ENCODE results near the gene PRKAR1B.
"Not testable (repeated sequence)": the region's sequence is repeated elsewhere in the genome, so short reads cannot be mapped to it uniquely, and the experiment has no call there.

DNA sequence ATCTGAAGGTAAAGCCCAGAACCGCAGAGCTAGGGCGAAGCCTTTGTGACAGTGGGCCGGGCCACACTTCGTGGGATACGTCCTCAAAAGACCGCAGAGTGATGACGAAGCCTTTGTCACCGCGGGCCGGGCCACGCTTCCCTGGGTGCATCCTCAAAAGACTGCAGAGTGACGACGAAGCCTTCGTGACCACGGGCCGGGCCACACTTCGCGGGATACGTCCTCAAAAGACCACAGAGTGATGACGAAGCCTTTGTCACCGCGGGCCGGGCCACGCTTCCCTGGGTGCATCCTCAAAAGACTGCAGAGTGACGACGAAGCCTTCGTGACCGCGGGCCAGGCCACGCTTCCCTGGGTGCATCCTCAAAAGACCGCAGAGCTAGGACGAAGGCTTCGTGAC, 25.2 kb upstream of the PRKAR1B start:
- TF ChIP-seq, protein P1, sequence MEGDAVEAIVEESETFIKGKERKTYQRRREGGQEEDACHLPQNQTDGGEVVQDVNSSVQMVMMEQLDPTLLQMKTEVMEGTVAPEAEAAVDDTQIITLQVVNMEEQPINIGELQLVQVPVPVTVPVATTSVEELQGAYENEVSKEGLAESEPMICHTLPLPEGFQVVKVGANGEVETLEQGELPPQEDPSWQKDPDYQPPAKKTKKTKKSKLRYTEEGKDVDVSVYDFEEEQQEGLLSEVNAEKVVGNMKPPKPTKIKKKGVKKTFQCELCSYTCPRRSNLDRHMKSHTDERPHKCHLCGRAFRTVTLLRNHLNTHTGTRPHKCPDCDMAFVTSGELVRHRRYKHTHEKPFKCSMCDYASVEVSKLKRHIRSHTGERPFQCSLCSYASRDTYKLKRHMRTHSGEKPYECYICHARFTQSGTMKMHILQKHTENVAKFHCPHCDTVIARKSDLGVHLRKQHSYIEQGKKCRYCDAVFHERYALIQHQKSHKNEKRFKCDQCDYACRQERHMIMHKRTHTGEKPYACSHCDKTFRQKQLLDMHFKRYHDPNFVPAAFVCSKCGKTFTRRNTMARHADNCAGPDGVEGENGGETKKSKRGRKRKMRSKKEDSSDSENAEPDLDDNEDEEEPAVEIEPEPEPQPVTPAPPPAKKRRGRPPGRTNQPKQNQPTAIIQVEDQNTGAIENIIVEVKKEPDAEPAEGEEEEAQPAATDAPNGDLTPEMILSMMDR (conservative IDR thresholded peaks at IDR 0.05) = not testable (repeated sequence)
- TF ChIP-seq ZFX (IDR thresholded peaks at IDR 0.05) = not testable (repeated sequence)

All from C4-2B (cell line).